Spleen (tissue), 11 donors: ENCODE data around the gene CAMTA1. TPM values are rescaled to one million over a fixed set of nuclear protein-coding genes. Genes with fewer than 3 reads are reported as not detected.
"Not testable (repeated sequence)": the region's sequence is repeated elsewhere in the genome, so short reads cannot be mapped to it uniquely, and the experiment has no call there.

Experiments used
- DNase-seq: peaks from one replicate; pipeline ENCODE4 v3.0.0-alpha.2; 2020
- H3K27ac ChIP-seq, 8 donors: fragments of 200-600 bp; sonication (generic) in 7 of 8; 1 replicate in 4 of 8; 2 replicates in 4 of 8; pipeline versions ENCODE4 v1.5.0 to v1.8.0; 2016 to 2021; ENCODE audit warnings: inconsistent platforms in 4 of 8, mild to moderate bottlenecking in 4 of 8, moderate library complexity in 1 of 8
- H3K27me3 ChIP-seq, 7 donors: fragments of 200-600 bp; sonication (generic) in 6 of 7; replicated peaks in 1 of 7; 1 replicate in 4 of 7; 2 replicates in 3 of 7; pipeline versions ENCODE4 v1.5.0 to v1.8.0; 2016 to 2021; ENCODE audit warnings: inconsistent platforms in 3 of 7, mild to moderate bottlenecking in 1 of 7
- H3K36me3 ChIP-seq, 6 donors: fragments of 200-600 bp; sonication (generic) in 5 of 6; 1 replicate in 4 of 6; 2 replicates in 2 of 6; pipeline versions ENCODE4 v1.5.0 to v1.8.0; 2016 to 2021; ENCODE audit warnings: inconsistent platforms in 2 of 6
- H3K4me1 ChIP-seq, 6 donors: fragments of 200-600 bp; sonication (generic) in 5 of 6; 1 replicate in 3 of 6; 2 replicates in 3 of 6; pipeline versions ENCODE4 v1.5.0 to v1.8.0; 2016 to 2021; ENCODE audit warnings: inconsistent platforms in 3 of 6
- H3K4me3 ChIP-seq, 8 donors: fragments of 200-600 bp; sonication (generic) in 7 of 8; 1 replicate in 4 of 8; 2 replicates in 4 of 8; pipeline versions ENCODE4 v1.5.0 to v1.8.0; 2016 to 2021; ENCODE audit warnings: inconsistent platforms in 4 of 8, mild to moderate bottlenecking in 4 of 8, moderate library complexity in 2 of 8
- H3K9me3 ChIP-seq, 8 donors: fragments of 200-600 bp; sonication (generic) in 7 of 8; 1 replicate in 4 of 8; 2 replicates in 4 of 8; pipeline versions ENCODE4 v1.5.0 to v1.8.0; 2016 to 2021; ENCODE audit warnings: inconsistent platforms in 4 of 8
- CTCF ChIP-seq, 11 experiments: fragments of 200-600 bp in 7 of 11; fragments of 450-650 bp in 4 of 11; sonication (generic) in 4 of 11; IDR thresholded peaks in 8 of 11; conservative IDR thresholded peaks in 3 of 11; 1 replicate in 7 of 11; 2 replicates in 4 of 11; pipeline versions ENCODE4 v1.4.0 to v1.8.0; 2016 to 2021; ENCODE audit warnings: antibody characterized with exemption in 11 of 11, inconsistent platforms in 4 of 11, mild to moderate bottlenecking in 1 of 11
- POLR2A ChIP-seq, 3 donors: fragments of 450-650 bp; IDR thresholded peaks; one replicate each; pipeline ENCODE4 v1.5.1; 2017; ENCODE audit warnings: antibody characterized with exemption in 3 of 3, mild to moderate bottlenecking in 1 of 3
- POLR2AphosphoS5 ChIP-seq, 3 donors: sonication (generic); formaldehyde crosslinking; IDR thresholded peaks; one replicate each; pipeline ENCODE4 v1.5.1; 2017; ENCODE audit warnings: antibody characterized with exemption in 3 of 3
- WGBS, 5 donors: extraction: QIAGEN DNeasy Blood & Tissue Kit in 3 of 5; methylation state at CpG; one replicate each; pipeline versions ENCODE4 v1.1.5 to v1.1.7; 2013 to 2018; 5-methylcytosine and 5-hydroxymethylcytosine counted together
- intact Hi-C: fragments of 100-400 bp; cut with DNase I; formaldehyde crosslinking; loops from one replicate; pipeline ENCODE4 v1.15.0; 2023; ENCODE audit warnings: low total_unique reads
- polyA plus RNA-seq, 3 donors: library from polyadenylated mRNA; stranded (reverse); fragments of 200-250 nt; gene quantifications; one replicate each; pipeline ENCODE4 v1.2.1, GENCODE V29; 2013
- total RNA-seq, 7 donors: library from RNA; depleted of rRNA in 3 of 7; stranded (reverse); fragments of >200 nt in 3 of 7; fragmentation: NEBNext Ultra II Directional in 4 of 7; extraction: Animal tissue kit (Norgen Biotek cat#: 25700) in 4 of 7; gene quantifications; one replicate each; pipeline versions ENCODE4 v1.1.0 to v1.2.1, GENCODE V29; 2016 to 2021
- donor health status: healthy with polysubstance abuse.
- donor health status: DM: no; HTN: no; CAD: no; lungs with moderate emphysema.
- donor health status: DM: no; HTN: no; CAD: no.
- donor health status: Bipolar disorder and iron deficiency.
- donor health status: healthy.
- donor health status: DM: no; HTN: no; CAD: no.
- donor health status: DM: yes; HTN: yes; CAD: no.

CAMTA1 gene
- total and polyA plus RNA-seq, 10 donors: 53.0 to 106 (median 77.3) TPM

- no peak for DNase-seq
- Histone ChIP-seq H3K4me3 (no peak overlapping the region), H3K36me3 (peaks cover 0 to 43% (median 4%) of the 10 kb centered on the region in 6 donors), H3K9me3 (no peaks in the 10 kb centered on the region), H3K27ac (no peak overlapping the region), H3K4me1 (peaks cover 0 to 28% (median 0%) of the 10 kb centered on the region in 6 donors), H3K27me3 (no peaks in the 10 kb centered on the region)
- intact Hi-C loops: no loop called here
- WGBS, 5 donors: 88 to 100% (median 93%) methylated on average over 1 of the region's 1 CpG
- TF ChIP-seq CTCF (IDR thresholded peaks at IDR 0.05 in 8 of 11, conservative IDR thresholded peaks at IDR 0.05 in 3 of 11) (no peak), POLR2A (IDR thresholded peaks at IDR 0.05) (no peak), POLR2AphosphoS5 (IDR thresholded peaks at IDR 0.05) (no peak)
Observed at GRCh38 chr1:6831366-6831765, 46.1 kb downstream of the CAMTA1 start.

GRCh38 chr1:6832006-6832405, 46.8 kb downstream of the CAMTA1 start:
- Histone ChIP-seq H3K36me3 (peaks cover 0 to 46% (median 4%) of the 10 kb centered on the region in 6 donors), H3K4me1 (peaks cover 0 to 28% (median 0%) of the 10 kb centered on the region in 6 donors)
- H3K9me3 ChIP-seq, H3K4me3 ChIP-seq, DNase-seq, H3K27ac ChIP-seq, intact Hi-C loops, H3K27me3 ChIP-seq: not testable (repeated sequence)
- WGBS, 5 donors: 80 to 96% (median 88%) methylated on average over 2 of the region's 2 CpGs

- peaks cover 0 to 45% (median 4%) of the 10 kb centered on the region in 6 donors for H3K36me3 ChIP-seq
- no peak overlapping the region for H3K27ac ChIP-seq
- H3K4me1 ChIP-seq: peaks cover 0 to 28% (median 0%) of the 10 kb centered on the region in 6 donors
- H3K27me3 ChIP-seq: no peaks in the 10 kb centered on the region
- intact Hi-C loops: no loop called here
- no peaks in the 10 kb centered on the region for H3K9me3 ChIP-seq
- no peak for DNase-seq
- WGBS, 5 donors: 83 to 88% (median 88%) methylated on average over 4 of the region's 4 CpGs
- TF ChIP-seq POLR2AphosphoS5 (IDR thresholded peaks at IDR 0.05): no peak
- no peak for TF ChIP-seq CTCF (IDR thresholded peaks at IDR 0.05 in 8 of 11, conservative IDR thresholded peaks at IDR 0.05 in 3 of 11)
- TF ChIP-seq POLR2A (IDR thresholded peaks at IDR 0.05): no peak
- no peak overlapping the region for H3K4me3 ChIP-seq
Observed at GRCh38 chr1:6832531-6833188, 47.4 kb downstream of the CAMTA1 start.

- Histone ChIP-seq H3K4me1 (peaks cover 0 to 28% (median 0%) of the 10 kb centered on the region in 6 donors), H3K9me3 (no peaks in the 10 kb centered on the region), H3K4me3 (no peak overlapping the region), H3K27ac (no peak overlapping the region), H3K36me3 (peaks cover 0 to 52% (median 4%) of the 10 kb centered on the region in 6 donors), H3K27me3 (no peaks in the 10 kb centered on the region)
- intact Hi-C loops: no loop called here
- DNase-seq: no peak
- 89 to 95% (median 93%) methylated on average over 5 of the region's 5 CpGs for WGBS, 5 donors
- no peak for TF ChIP-seq POLR2AphosphoS5 (IDR thresholded peaks at IDR 0.05)
Observed at GRCh38 chr1:6833804-6834203, 48.5 kb downstream of the CAMTA1 start.

GRCh38 chr1:6834366-6834765, 49.1 kb downstream of the CAMTA1 start:
- WGBS, 5 donors: 74 to 92% (median 85%) methylated on average over 13 of the region's 13 CpGs

More at GRCh38 chr1:6834366-6834765, 49.1 kb downstream of the CAMTA1 start:
- no peak for TF ChIP-seq POLR2AphosphoS5 (IDR thresholded peaks at IDR 0.05)
- TF ChIP-seq POLR2A (IDR thresholded peaks at IDR 0.05): no peak
- no peak for TF ChIP-seq CTCF (IDR thresholded peaks at IDR 0.05 in 8 of 11, conservative IDR thresholded peaks at IDR 0.05 in 3 of 11)
- Histone ChIP-seq H3K9me3 (no peaks in the 10 kb centered on the region), H3K4me1 (peaks cover 0 to 28% (median 0%) of the 10 kb centered on the region in 6 donors), H3K27ac (no peak overlapping the region), H3K27me3 (no peaks in the 10 kb centered on the region), H3K4me3 (no peak overlapping the region), H3K36me3 (peaks cover 0 to 55% (median 2%) of the 10 kb centered on the region in 6 donors)
- DNase-seq: no peak
- intact Hi-C loops: no loop called here
